ENCODE results near the gene YEATS2.

DNA sequence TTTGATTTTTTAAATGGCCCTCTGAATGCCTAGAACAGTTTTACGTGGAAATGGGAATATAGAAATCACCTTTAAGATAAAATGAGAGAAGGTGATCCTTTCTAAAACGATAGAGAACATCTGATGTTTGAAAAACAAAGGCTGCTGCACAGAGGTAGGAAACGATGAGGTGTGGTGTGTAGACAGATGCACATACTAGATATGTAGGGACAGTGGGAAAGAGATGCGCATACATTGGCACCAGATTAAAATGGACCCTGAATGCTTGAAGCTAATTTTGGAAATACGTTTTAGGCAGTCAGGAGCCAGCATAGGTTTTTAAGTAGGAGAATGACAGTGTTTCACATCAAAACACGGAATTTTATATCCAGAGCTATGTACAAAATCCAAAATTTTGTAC is 98.8 kb downstream of the YEATS2 start:
- TF ChIP-seq, protein P1, sequence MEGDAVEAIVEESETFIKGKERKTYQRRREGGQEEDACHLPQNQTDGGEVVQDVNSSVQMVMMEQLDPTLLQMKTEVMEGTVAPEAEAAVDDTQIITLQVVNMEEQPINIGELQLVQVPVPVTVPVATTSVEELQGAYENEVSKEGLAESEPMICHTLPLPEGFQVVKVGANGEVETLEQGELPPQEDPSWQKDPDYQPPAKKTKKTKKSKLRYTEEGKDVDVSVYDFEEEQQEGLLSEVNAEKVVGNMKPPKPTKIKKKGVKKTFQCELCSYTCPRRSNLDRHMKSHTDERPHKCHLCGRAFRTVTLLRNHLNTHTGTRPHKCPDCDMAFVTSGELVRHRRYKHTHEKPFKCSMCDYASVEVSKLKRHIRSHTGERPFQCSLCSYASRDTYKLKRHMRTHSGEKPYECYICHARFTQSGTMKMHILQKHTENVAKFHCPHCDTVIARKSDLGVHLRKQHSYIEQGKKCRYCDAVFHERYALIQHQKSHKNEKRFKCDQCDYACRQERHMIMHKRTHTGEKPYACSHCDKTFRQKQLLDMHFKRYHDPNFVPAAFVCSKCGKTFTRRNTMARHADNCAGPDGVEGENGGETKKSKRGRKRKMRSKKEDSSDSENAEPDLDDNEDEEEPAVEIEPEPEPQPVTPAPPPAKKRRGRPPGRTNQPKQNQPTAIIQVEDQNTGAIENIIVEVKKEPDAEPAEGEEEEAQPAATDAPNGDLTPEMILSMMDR (IDR thresholded peaks at IDR 0.05) = no peak
- TF ChIP-seq POLR2A (IDR thresholded peaks at IDR 0.05) = no peak

Data from breast epithelium (tissue), 3 donors.